Colonic mucosa (tissue), 4 donors: ENCODE measurements around the gene ABCB4. TPM values are rescaled to one million over a fixed set of nuclear protein-coding genes. Genes with fewer than 3 reads are reported as not detected.

Source experiments
- DNase-seq: peaks from one replicate; pipeline ENCODE4 v3.0.0-alpha.2; 2020
- H3K27ac ChIP-seq: fragments of 200-600 bp; one replicate; pipeline ENCODE4 v1.8.0; 2021
- H3K27me3 ChIP-seq: fragments of 200-600 bp; one replicate; pipeline ENCODE4 v1.8.0; 2021
- H3K36me3 ChIP-seq: fragments of 200-600 bp; one replicate; pipeline ENCODE4 v1.8.0; 2021
- H3K4me1 ChIP-seq: fragments of 200-600 bp; one replicate; pipeline ENCODE4 v1.8.0; 2021; ENCODE audit warnings: mild to moderate bottlenecking
- H3K4me3 ChIP-seq: fragments of 200-600 bp; one replicate; pipeline ENCODE4 v1.8.0; 2021
- H3K9ac ChIP-seq, 2 donors: one replicate each; pipeline ENCODE4 v1.7.0; 2013; ENCODE audit warnings: control low read depth in 2 of 2, low read depth in 2 of 2, low read length in 2 of 2
- H3K9me3 ChIP-seq: fragments of 200-600 bp; one replicate; pipeline ENCODE4 v1.8.0; 2021
- intact Hi-C: fragments of 100-400 bp; cut with DNase I; formaldehyde crosslinking; loops from one replicate; pipeline ENCODE4 v1.14.1; 2022
- total RNA-seq, 2 donors: library from RNA; stranded (reverse); fragmentation: NEBNext Ultra II Directional in 1 of 2; extraction: Animal tissue kit (Norgen Biotek cat#: 25700) in 1 of 2; gene quantifications; one replicate each; pipeline ENCODE4 v1.2.1, GENCODE V29; 2021
- TF ChIP-seq, protein P1 (sequence below): fragments of 200-600 bp; IDR thresholded peaks from one replicate; pipeline ENCODE4 v1.8.0; 2022; ENCODE audit warnings: antibody characterized with exemption, mild to moderate bottlenecking
- donor health status: healthy.
- donor health status: DM: no; HTN: no; CAD: no.
- donor health status: DM: no; HTN: no; CAD: no.

Gene ABCB4
- under 1 TPM; 0.30 to 0.35 TPM for total RNA-seq

DNA sequence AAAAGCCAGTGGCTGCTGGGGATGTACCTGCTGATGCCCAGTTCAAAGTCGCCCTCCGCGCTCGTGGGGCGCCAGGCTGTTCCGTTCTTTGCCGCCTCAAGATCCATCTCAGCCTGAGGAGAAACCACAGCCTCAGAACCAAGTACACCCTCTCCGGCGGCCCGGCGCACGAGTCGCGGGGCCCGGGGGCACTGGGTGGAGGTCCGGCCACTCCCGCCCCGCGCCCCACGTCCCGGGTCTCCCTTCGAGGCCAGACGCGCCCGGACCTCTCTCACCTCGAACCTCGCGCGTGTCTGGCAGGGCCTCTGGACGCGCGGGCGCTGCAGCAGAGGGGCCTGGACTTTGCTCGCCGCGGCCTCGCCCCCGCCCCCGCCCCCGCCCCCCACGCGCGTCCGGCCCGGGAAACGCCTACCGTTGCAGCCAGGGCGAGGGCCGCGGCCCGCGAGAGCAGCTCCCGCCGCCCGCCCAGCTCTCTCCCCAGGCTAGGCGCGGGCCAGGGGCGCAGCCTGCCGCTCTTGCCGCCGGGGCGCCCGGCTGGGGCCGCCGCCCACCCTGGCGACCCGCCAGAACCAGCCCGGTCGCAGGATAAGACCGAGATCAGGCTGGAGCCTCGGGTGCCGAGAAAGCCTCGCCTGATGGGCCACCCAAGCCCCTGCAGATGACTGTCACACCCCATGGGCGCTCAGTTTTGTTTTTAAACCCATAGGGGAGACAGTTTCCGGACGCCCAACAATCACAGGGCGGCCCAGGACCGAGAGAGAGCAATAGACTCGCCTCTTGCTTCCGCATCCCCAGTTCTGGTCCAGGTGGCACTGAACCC lies at the start of gene ABCB4:
TSS of gene ABCB4 (minus strand) at position 322 of the 820 bp plus-strand sequence. CDS start at position 107, 215 bp downstream.
- no peaks in the 10 kb centered on the region for H3K9me3 ChIP-seq
- H3K4me3 ChIP-seq = peak within 1 kb of the TSS; percentile 43
- peak within 1 kb of the TSS; percentile 17 to 31 for H3K9ac ChIP-seq
- TF ChIP-seq, protein P1, sequence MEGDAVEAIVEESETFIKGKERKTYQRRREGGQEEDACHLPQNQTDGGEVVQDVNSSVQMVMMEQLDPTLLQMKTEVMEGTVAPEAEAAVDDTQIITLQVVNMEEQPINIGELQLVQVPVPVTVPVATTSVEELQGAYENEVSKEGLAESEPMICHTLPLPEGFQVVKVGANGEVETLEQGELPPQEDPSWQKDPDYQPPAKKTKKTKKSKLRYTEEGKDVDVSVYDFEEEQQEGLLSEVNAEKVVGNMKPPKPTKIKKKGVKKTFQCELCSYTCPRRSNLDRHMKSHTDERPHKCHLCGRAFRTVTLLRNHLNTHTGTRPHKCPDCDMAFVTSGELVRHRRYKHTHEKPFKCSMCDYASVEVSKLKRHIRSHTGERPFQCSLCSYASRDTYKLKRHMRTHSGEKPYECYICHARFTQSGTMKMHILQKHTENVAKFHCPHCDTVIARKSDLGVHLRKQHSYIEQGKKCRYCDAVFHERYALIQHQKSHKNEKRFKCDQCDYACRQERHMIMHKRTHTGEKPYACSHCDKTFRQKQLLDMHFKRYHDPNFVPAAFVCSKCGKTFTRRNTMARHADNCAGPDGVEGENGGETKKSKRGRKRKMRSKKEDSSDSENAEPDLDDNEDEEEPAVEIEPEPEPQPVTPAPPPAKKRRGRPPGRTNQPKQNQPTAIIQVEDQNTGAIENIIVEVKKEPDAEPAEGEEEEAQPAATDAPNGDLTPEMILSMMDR = no peak
- no peaks in the 10 kb centered on the region for H3K36me3 ChIP-seq
- H3K4me1 ChIP-seq = peaks cover 3% of the 10 kb centered on the region
- intact Hi-C loops = no loop called here
- no peak within 1 kb of the TSS for H3K27ac ChIP-seq
- no peaks in the 10 kb centered on the region for H3K27me3 ChIP-seq
- no peak for DNase-seq

- H3K4me3 ChIP-seq = no peak overlapping the region
- no peaks in the 10 kb centered on the region for H3K9me3 ChIP-seq
- no peaks in the 10 kb centered on the region for H3K36me3 ChIP-seq
- no peaks in the 10 kb centered on the region for H3K4me1 ChIP-seq
- intact Hi-C loops = no loop called here
- TF ChIP-seq, protein P1 = no peak
- DNase-seq = no peak
- no peaks in the 10 kb centered on the region for H3K27me3 ChIP-seq
- no peak overlapping the region for H3K27ac ChIP-seq
- H3K9ac ChIP-seq = no peak overlapping the region
Observed at GRCh38 chr7:87518735-87519134, 43.3 kb upstream of the ABCB4 start.

DNA sequence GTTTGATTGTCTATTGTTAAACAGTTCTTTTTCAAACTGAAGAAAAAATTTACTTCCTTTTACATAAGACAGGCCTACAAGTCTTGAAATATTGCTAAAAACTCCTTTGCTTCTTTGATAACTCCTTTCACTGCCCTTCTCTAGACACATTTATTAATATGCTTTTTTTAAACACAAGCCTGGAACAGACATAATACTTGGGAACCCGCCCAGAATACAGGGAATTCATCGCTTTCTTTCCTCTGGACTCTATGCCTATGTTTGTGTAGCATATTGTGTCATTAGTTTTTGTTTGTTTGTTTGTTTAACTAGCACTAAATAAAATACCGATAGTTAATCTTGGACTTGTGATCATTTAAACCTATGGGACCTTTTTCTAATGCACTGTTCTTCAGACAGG lies 42.4 kb upstream of the ABCB4 start:
- intact Hi-C loops = no loop called here
- no peak overlapping the region for H3K9ac ChIP-seq

GRCh38 chr7:87517136-87517815 lies 41.8 kb upstream of the ABCB4 start:
- no peak for DNase-seq
- H3K4me3 ChIP-seq = no peak overlapping the region
- H3K27me3 ChIP-seq = no peaks in the 10 kb centered on the region
- TF ChIP-seq, protein P1 = no peak
- H3K36me3 ChIP-seq = no peaks in the 10 kb centered on the region
- H3K27ac ChIP-seq = no peak overlapping the region
- no peaks in the 10 kb centered on the region for H3K4me1 ChIP-seq
- no peaks in the 10 kb centered on the region for H3K9me3 ChIP-seq
- intact Hi-C loops = no loop called here
- H3K9ac ChIP-seq = no peak overlapping the region

More for the DNA sequence above, 42.4 kb upstream of the ABCB4 start:
- no peak overlapping the region for H3K4me3 ChIP-seq
- H3K36me3 ChIP-seq = no peaks in the 10 kb centered on the region
- H3K27me3 ChIP-seq = no peaks in the 10 kb centered on the region
- DNase-seq = no peak
- no peaks in the 10 kb centered on the region for H3K4me1 ChIP-seq
- H3K27ac ChIP-seq = no peak overlapping the region
- no peaks in the 10 kb centered on the region for H3K9me3 ChIP-seq
- TF ChIP-seq, protein P1 = no peak

GRCh38 chr7:87513735-87514335 lies 38.4 kb upstream of the ABCB4 start:
- no peaks in the 10 kb centered on the region for H3K36me3 ChIP-seq
- H3K9ac ChIP-seq = no peak overlapping the region
- TF ChIP-seq, protein P1 = no peak
- H3K9me3 ChIP-seq = no peaks in the 10 kb centered on the region
- H3K4me1 ChIP-seq = no peaks in the 10 kb centered on the region
- no peak overlapping the region for H3K27ac ChIP-seq
- H3K4me3 ChIP-seq = no peak overlapping the region
- no peak for DNase-seq
- no peaks in the 10 kb centered on the region for H3K27me3 ChIP-seq
- intact Hi-C loops = no loop called here
